Upper lobe of right lung (tissue), 1 donor: ENCODE results near the gene KCNT2. TPM values are rescaled to one million over a fixed set of nuclear protein-coding genes. Genes with fewer than 3 reads are reported as not detected.
A peak's percentile ranks its signal among the peaks of the same experiment; 100 is the strongest.
"Not testable (repeated sequence)": the region's sequence is repeated elsewhere in the genome, so short reads cannot be mapped to it uniquely, and the experiment has no call there.

ENCODE experiments used
- ATAC-seq: fragments of 200-7000 bp; cut with Tn5 transposase; one replicate; pipeline ENCODE4 v1.9.1; 2020; ENCODE audit warnings: mild to moderate bottlenecking, moderate library complexity
- DNase-seq: peaks from one replicate; pipeline ENCODE4 v3.0.0-alpha.2; 2020
- H3K27ac ChIP-seq: fragments of 200-600 bp; one replicate; pipeline ENCODE4 v1.8.0; 2022
- H3K27me3 ChIP-seq: fragments of 200-600 bp; one replicate; pipeline ENCODE4 v1.8.0; 2022; ENCODE audit warnings: mild to moderate bottlenecking
- H3K36me3 ChIP-seq: fragments of 200-600 bp; one replicate; pipeline ENCODE4 v1.8.0; 2022
- H3K4me1 ChIP-seq: fragments of 200-600 bp; one replicate; pipeline ENCODE4 v1.8.0; 2022
- H3K4me3 ChIP-seq: fragments of 200-600 bp; one replicate; pipeline ENCODE4 v1.8.0; 2022; ENCODE audit warnings: mild to moderate bottlenecking
- H3K9me3 ChIP-seq: fragments of 200-600 bp; one replicate; pipeline ENCODE4 v1.8.0; 2022
- CTCF ChIP-seq: fragments of 200-600 bp; IDR thresholded peaks from one replicate; pipeline ENCODE4 v1.8.0; 2022; ENCODE audit warnings: antibody characterized with exemption
- intact Hi-C: fragments of 100-400 bp; cut with DNase I; formaldehyde crosslinking; loops from one replicate; pipeline ENCODE4 v1.11.0; 2022
- total RNA-seq: library from RNA; stranded (reverse); fragmentation: NEBNext Ultra II Directional; extraction: Animal tissue kit (Norgen Biotek cat#: 25700); gene quantifications from one replicate; pipeline ENCODE4 v1.2.1, GENCODE V29; 2021
- donor health status: DM: no; HTN: yes; CAD: no; lungs with severe emphysema.

Gene KCNT2
- total RNA-seq, 1 donor from 2014 or later: 8.1 TPM

GRCh38 chr1:196651079-196651478 lies 42.8 kb upstream of the KCNT2 start:
- intact Hi-C loops: no loop called here
- no peak for DNase-seq
- H3K36me3 ChIP-seq: no peaks in the 10 kb centered on the region
- peak overlapping the region; percentile 47 for H3K4me3 ChIP-seq
- no peaks in the 10 kb centered on the region for H3K27me3 ChIP-seq
- H3K4me1 ChIP-seq: no peaks in the 10 kb centered on the region
- H3K9me3 ChIP-seq: no peaks in the 10 kb centered on the region
- peak overlapping the region; percentile 59 for H3K27ac ChIP-seq
- no peak for TF ChIP-seq CTCF
- ATAC-seq: no peak

GRCh38 chr1:196650403-196650802 lies 42.2 kb upstream of the KCNT2 start:
- Histone ChIP-seq H3K4me1 (no peaks in the 10 kb centered on the region), H3K36me3 (no peaks in the 10 kb centered on the region), H3K27me3 (no peaks in the 10 kb centered on the region), H3K4me3 (no peak overlapping the region), H3K9me3 (no peaks in the 10 kb centered on the region), H3K27ac (no peak overlapping the region)
- intact Hi-C loops: no loop called here
- TF ChIP-seq CTCF: no peak
- ATAC-seq (no peak), DNase-seq (no peak)

- intact Hi-C loops: no loop called here
- Histone ChIP-seq H3K27ac (no peak overlapping the region), H3K4me1 (no peaks in the 10 kb centered on the region), H3K4me3 (no peak overlapping the region), H3K27me3 (no peaks in the 10 kb centered on the region), H3K9me3 (no peaks in the 10 kb centered on the region), H3K36me3 (no peaks in the 10 kb centered on the region)
- TF ChIP-seq CTCF: no peak
- ATAC-seq (no peak), DNase-seq (no peak)
Observed at GRCh38 chr1:196649990-196650389, 41.8 kb upstream of the KCNT2 start.

- Histone ChIP-seq H3K4me1 (no peaks in the 10 kb centered on the region), H3K27ac (no peak overlapping the region), H3K27me3 (no peaks in the 10 kb centered on the region), H3K4me3 (no peak overlapping the region), H3K36me3 (no peaks in the 10 kb centered on the region), H3K9me3 (no peaks in the 10 kb centered on the region)
- no peak for TF ChIP-seq CTCF
- intact Hi-C loops: no loop called here
- no peak for DNase-seq
- no peak for ATAC-seq
Observed at GRCh38 chr1:196640976-196641375, 32.7 kb upstream of the KCNT2 start.

GRCh38 chr1:196639291-196639690 lies 31.1 kb upstream of the KCNT2 start:
- H3K4me1 ChIP-seq, H3K4me3 ChIP-seq, H3K9me3 ChIP-seq, intact Hi-C loops, DNase-seq, H3K27me3 ChIP-seq, ATAC-seq, H3K36me3 ChIP-seq, H3K27ac ChIP-seq: not testable (repeated sequence)

- Histone ChIP-seq H3K27me3 (no peaks in the 10 kb centered on the region), H3K4me1 (no peaks in the 10 kb centered on the region), H3K36me3 (no peaks in the 10 kb centered on the region), H3K4me3 (no peak overlapping the region), H3K27ac (no peak overlapping the region), H3K9me3 (no peaks in the 10 kb centered on the region)
- TF ChIP-seq CTCF: no peak
- intact Hi-C loops: no loop called here
- DNase-seq (no peak), ATAC-seq (no peak)
Observed at GRCh38 chr1:196638466-196638865, 30.2 kb upstream of the KCNT2 start.
